Regular cardiac myocyte (primary cell): ENCODE results near the gene MRPL18. TPM values are rescaled to one million over a fixed set of nuclear protein-coding genes. Genes with fewer than 3 reads are reported as not detected.

ENCODE experiments used
- total RNA-seq: library from RNA; depleted of rRNA; stranded (reverse); fragments of >200 nt; gene quantifications from 2 replicates; pipeline ENCODE4 v1.2.3, GENCODE V29; 2014

The MRPL18 gene
- 96.1 and 148 TPM in 2 replicates for total RNA-seq

DNA sequence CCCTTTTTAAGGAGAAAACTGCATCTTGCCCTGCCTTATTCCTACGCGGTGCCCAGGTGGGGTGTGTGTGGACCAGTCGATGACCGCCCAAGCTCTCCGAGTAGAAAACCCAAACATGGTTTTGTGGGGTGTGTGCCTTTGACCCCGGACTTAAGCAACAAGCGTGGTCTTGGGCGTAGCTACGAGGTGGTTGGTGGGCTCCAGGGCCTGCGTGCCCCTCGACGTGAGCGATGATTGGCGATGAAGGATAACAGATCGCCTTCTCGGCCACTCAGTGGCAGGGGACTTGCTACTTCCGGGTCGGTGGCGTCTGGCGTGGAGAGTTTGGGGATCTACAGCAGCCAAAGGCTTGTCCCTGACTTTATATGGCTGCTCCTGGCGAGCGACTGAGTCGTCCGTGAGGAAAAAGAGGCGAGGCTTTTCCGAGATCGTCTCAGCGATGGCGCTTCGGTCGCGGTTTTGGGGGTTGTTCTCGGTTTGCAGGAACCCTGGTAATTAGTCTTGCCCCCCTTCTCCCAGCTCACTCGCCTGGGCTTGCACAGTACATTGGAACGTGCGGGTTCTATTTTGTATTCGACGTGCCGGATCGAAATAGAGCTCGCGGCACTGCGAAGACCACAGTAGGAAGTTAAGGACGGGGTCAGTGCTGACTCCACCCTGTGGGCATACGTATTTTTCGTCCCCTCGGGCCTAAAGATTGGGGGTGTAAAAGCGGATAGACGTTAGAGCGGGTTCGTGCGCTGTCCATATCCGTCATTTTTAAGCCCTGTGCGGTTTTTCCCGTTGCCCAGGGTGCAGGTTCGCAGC, at the start of gene MRPL18:
MRPL18 (plus strand) TSS at position 319 of the 807 bp plus-strand sequence; CDS start at position 440, 121 bp downstream.

DNA sequence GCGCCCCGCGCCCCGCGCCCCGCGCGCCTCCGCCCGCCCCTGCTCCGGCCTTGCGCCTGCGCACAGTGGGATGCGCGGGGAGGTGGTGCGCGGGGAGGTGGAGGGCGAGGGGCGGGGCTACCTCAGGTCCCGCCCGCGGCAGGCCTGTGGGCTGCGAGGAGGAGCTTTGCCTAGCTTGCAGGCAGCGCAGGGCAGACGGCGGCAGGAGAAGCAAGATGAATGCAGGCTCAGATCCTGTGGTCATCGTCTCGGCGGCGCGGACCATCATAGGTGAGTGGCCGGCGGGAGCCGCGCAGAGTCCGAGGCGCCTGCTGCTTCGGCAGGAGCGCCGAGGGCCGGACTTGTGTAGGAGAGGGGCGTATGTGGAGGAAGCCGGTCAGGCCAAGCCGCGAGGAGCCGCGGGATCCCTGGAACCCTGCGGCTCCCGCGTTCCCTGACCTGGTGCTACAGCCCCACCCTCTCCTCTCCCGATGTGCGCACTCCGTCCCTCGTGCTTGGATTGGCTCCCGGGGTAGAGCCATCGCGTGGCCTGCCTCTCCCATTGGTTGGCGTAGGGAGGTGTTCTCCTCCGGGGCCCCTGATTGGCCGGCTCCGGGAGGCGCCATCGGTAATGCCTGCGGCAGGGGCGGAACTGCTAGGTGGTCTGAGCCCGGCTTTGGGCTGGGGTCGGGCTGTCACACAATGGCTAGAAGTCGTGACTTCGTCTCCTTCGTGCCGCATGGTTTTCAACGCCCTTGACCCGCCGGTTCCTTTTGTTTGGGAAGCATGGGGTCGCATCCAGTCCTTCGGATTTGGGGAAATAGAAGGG, 28.2 kb upstream of the MRPL18 start, which contains the start of gene ACAT2:
ACAT2 (plus strand) TSS at position 173 of the 808 bp plus-strand sequence; CDS start at position 216, 43 bp downstream.

DNA sequence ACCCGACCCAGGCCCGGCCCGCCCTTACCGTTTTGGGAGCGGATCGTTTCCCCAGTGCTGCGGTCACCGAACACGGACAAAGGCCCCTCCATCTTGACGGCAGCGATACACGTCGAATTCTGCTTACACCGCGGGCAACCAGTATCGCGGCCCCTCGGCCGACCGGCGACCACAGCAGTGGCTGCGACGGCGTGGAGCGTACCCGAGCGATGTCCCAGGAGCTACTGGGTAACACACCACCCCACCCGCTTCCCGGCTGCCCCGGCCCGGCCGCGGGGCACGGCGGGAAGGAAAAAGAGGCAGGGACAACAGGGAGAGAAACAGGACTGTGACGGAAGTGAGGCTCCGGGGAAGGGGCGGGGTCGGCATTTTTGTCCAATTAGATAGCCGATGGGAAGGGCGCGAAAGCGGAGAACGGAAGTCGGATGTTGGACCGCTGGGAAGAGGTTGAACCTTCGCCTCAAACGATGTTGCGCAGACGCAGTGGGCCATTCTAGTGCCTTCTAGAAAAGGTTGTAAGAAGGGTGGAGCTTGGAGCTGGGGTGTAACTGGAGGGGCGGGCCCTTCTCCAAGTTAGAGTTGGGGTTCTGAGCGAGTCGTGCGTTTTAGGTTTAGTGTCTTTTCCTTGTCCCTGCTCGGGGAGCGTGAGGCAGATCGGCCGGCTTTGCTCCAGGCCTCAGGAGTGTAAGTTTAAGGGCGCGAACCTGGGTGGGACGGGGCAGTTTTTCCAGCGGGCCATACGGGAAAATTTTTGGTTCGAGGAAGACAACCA, 704 bp upstream of the MRPL18 start, which contains the start of gene TCP1:
TCP1 (minus strand) TSS at position 226 of the 772 bp plus-strand sequence; CDS start at position 92, 134 bp downstream.

DNA sequence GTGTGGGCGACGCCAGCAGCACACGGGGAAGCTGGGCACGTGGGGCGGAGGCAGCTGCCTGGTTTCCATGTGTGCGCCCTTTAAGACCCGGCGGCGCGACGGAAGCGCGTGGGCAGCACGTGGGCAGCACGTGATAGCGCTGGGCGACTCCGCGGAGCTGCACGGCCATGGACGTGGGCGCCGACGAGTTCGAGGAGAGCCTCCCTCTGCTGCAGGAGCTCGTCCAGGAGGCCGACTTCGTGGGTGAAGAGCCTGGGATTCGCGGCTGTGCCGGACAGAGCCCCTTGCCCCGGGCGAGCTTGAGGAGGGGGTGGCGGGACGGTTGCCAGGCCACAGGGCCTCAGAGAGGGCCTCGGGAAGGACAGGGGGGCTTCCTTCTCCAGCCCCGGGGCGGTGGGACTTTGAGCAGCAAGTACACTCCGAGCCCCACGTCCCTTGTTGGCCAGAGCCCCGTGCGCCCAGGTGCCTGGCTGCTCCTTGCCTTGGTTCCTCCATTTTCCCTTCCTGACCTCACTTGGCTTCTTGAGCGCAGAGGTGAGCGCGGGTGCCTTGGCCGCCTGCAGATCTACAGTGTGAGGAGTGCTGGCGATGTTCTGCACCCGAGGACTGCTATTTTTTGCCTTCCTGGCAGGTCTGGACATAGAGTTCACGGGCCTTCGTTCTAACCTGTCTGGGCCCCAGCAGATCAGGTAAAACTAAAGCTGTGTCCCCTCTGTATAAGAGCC, 10.0 kb downstream of the MRPL18 start, which contains the start of gene PNLDC1:
PNLDC1 (plus strand) TSS at position 136 of the 725 bp plus-strand sequence; CDS start at position 168, 32 bp downstream.

Other genes with a start within 250 kb of the MRPL18 start
- gene SOD2, start 97.2 kb upstream of the MRPL18 start, total RNA-seq, result 110 and 2,076 TPM in 2 replicates
- 103 and 125 TPM in 2 replicates for gene WTAP, start 63.0 kb upstream of the MRPL18 start, total RNA-seq
- 17.2 and 34.3 TPM in 2 replicates for gene ACAT2, start 28.4 kb upstream of the MRPL18 start, total RNA-seq
- gene TCP1, start 865 bp upstream of the MRPL18 start, total RNA-seq, result 264 and 509 TPM in 2 replicates
- 0.19 and 0.56 TPM in 2 replicates for gene PNLDC1, start 9.8 kb downstream of the MRPL18 start, total RNA-seq
- under 0.01 TPM in 2 replicates for gene MAS1, start 100.5 kb downstream of the MRPL18 start, total RNA-seq
- 131 and 197 TPM in 2 replicates for gene IGF2R, start 178.6 kb downstream of the MRPL18 start, total RNA-seq